ENCODE results near the gene ZMPSTE24.

ZMPSTE24 gene

DNA sequence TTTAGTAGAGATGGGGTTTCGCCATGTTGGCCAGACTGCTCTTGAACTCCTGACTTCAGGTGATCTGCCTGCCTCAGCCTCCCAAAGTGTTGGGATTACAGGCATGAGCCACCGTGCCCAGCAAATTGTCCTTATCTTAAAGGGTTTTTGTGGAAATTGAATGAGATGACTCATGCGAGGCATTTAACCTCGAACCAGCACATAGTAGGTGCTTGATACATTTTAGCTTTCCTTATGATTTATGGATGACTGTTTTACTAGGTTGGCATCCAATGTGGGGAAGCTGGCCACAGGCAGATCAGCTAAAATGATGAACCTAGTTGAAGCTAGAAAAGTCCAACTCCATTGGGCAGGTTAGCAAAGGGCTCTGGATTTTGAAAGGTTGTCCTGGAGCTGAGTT, 60.4 kb downstream of the ZMPSTE24 start:
- TF ChIP-seq SIN3A (IDR thresholded peaks at IDR 0.05; ENCODE audit: borderline replicate concordance, insufficient read depth, low read length) (no peak), POLR2AphosphoS5 (IDR thresholded peaks at IDR 0.05; ENCODE audit: low read depth, low read length) (no peak), TAF1 (IDR thresholded peaks at IDR 0.05; ENCODE audit: borderline replicate concordance, insufficient read depth, low read length) (no peak), FOXP2 (optimal IDR thresholded peaks at IDR 0.05; ENCODE audit: borderline replicate concordance, extremely low read depth, extremely low read length, insufficient read depth) (no peak), REST (IDR thresholded peaks at IDR 0.05; ENCODE audit: insufficient read depth in 1 of 2, low read depth in 2 of 2, low read length in 2 of 2) (no peak)

DNA sequence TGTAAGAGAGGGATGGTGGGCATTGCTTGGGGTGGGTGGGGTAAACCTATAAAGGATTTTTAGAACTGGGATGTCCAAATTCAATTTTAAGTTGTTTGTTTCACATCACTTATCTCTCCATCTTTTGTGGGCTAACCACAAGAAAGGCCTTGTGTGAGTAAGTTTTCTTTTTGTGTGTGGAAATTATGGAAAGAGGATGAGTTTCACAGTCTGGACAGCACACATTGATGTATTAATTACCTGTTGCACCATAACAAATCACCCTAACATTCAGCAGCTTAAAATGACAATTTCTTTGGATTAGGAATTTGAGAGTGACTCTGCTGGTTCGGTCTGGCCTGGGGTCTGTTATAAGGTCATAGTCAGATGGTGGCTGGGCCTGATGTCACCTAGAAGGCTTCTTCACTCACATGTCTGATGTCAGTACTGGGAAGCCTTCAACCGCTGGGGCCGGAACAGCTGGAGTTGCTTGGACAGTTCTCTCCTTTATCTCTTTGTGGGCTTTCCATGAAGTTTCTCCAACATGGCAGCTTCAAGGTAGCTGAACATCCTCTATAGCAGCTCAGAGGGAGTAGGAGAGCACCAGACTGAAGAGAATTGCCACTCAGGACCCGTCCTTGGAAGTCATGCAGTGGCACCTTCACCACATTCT, 61.1 kb downstream of the ZMPSTE24 start:
- no peak for TF ChIP-seq REST (IDR thresholded peaks at IDR 0.05; ENCODE audit: insufficient read depth in 1 of 2, low read depth in 2 of 2, low read length in 2 of 2)
- TF ChIP-seq POLR2AphosphoS5 (IDR thresholded peaks at IDR 0.05; ENCODE audit: low read depth, low read length): no peak
- no peak for TF ChIP-seq TAF1 (IDR thresholded peaks at IDR 0.05; ENCODE audit: borderline replicate concordance, insufficient read depth, low read length)
- no peak for TF ChIP-seq SIN3A (IDR thresholded peaks at IDR 0.05; ENCODE audit: borderline replicate concordance, insufficient read depth, low read length)
- TF ChIP-seq FOXP2 (optimal IDR thresholded peaks at IDR 0.05; ENCODE audit: borderline replicate concordance, extremely low read depth, extremely low read length, insufficient read depth): no peak

DNA sequence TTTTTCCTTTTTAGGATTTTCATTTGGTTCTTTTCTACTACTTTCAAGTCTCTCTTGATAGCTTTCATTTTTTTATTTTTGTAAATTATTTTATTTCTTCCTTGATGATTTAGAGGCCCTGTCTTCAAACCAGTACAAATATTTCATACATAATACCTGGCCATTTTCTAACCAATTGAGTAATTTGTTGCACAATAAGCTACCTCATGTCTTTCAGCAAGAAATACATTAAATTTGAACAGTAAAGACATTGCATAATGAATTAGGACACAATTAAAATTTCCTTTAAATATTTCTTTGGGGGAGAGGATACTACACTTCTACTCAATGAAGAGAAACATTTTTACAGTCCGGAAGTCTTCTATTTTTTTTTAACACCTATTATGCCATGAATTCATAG, 74.7 kb downstream of the ZMPSTE24 start:
- no peak for TF ChIP-seq REST (IDR thresholded peaks at IDR 0.05; ENCODE audit: insufficient read depth in 1 of 2, low read depth in 2 of 2, low read length in 2 of 2)
- TF ChIP-seq TAF1 (IDR thresholded peaks at IDR 0.05; ENCODE audit: borderline replicate concordance, insufficient read depth, low read length): no peak
- TF ChIP-seq SIN3A (IDR thresholded peaks at IDR 0.05; ENCODE audit: borderline replicate concordance, insufficient read depth, low read length): no peak

DNA sequence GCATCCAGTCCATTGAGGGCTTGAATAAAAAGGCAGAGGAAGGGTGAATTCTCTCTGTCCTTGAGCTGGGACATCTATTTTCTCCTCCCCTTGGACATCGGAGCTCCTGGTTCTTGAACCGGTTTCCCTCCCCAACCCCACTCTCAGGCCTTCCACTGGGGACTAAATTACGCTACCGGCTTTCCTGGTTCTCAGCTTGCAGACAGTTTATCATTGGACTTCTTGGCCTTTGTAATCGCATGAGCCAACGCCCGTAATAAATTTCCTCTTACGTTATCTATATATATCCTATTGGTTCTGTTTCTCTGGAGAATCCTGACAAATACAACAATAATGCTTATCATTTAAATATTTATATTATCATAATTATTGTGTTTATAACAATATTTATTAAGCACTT, 79.4 kb downstream of the ZMPSTE24 start:
- TF ChIP-seq SIN3A (IDR thresholded peaks at IDR 0.05; ENCODE audit: borderline replicate concordance, insufficient read depth, low read length) (no peak), FOXP2 (optimal IDR thresholded peaks at IDR 0.05; ENCODE audit: borderline replicate concordance, extremely low read depth, extremely low read length, insufficient read depth) (no peak), REST (IDR thresholded peaks at IDR 0.05; ENCODE audit: insufficient read depth in 1 of 2, low read depth in 2 of 2, low read length in 2 of 2) (no peak), POLR2AphosphoS5 (IDR thresholded peaks at IDR 0.05; ENCODE audit: low read depth, low read length) (no peak), TAF1 (IDR thresholded peaks at IDR 0.05; ENCODE audit: borderline replicate concordance, insufficient read depth, low read length) (no peak)
